ENCODE data around the gene TLE5.

DNA sequence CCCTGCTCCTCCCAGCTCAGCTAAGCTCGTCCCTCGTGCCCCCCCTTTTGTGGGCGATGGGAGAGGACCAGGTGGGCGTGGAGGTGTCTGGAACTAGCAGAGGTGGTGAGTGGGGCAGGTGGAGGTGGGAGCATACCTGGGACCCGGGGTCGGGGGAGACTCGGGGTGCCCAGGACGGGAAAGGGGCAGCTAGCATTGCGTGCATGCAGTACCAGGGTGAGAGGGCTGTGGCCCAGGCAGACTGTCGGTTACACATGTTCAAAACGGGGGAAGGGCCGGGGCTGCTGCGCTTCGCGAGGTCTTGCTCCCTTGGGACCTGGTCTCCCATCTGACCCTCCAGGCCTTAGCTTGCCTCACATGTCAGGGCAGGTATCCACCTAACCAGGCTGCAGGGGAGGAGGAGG is 9.1 kb downstream of the TLE5 start:
- TF ChIP-seq, protein P1, sequence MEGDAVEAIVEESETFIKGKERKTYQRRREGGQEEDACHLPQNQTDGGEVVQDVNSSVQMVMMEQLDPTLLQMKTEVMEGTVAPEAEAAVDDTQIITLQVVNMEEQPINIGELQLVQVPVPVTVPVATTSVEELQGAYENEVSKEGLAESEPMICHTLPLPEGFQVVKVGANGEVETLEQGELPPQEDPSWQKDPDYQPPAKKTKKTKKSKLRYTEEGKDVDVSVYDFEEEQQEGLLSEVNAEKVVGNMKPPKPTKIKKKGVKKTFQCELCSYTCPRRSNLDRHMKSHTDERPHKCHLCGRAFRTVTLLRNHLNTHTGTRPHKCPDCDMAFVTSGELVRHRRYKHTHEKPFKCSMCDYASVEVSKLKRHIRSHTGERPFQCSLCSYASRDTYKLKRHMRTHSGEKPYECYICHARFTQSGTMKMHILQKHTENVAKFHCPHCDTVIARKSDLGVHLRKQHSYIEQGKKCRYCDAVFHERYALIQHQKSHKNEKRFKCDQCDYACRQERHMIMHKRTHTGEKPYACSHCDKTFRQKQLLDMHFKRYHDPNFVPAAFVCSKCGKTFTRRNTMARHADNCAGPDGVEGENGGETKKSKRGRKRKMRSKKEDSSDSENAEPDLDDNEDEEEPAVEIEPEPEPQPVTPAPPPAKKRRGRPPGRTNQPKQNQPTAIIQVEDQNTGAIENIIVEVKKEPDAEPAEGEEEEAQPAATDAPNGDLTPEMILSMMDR (IDR thresholded peaks at IDR 0.05): no peak
- TF ChIP-seq POLR2A (IDR thresholded peaks at IDR 0.05): no peak
- TF ChIP-seq POLR2AphosphoS5 (IDR thresholded peaks at IDR 0.05): no peak
